OCI-LY1 (cell line): ENCODE results near the gene NAA80.
A peak's percentile ranks its signal among the peaks of the same experiment; 100 is the strongest.

Experiments used
- H2AFZ ChIP-seq: fragments of 200-600 bp; sonication (generic), shearing (Covaris generic); 2 replicates; pipeline ENCODE4 v1.6.0; 2014; ENCODE audit warnings: antibody characterized with exemption, mild to moderate bottlenecking, low read length
- H3F3A ChIP-seq: fragments of 200-600 bp; sonication (generic), shearing (Covaris generic); 2 replicates; pipeline ENCODE4 v1.6.0; 2014; ENCODE audit warnings: mild to moderate bottlenecking, antibody characterized with exemption, low read length, moderate library complexity; ENCODE audit not compliant: insufficient read depth
- H3K27ac ChIP-seq: fragments of 200-600 bp; sonication (generic); 2 replicates; pipeline ENCODE4 v1.5.1; 2014; ENCODE audit warnings: low read length, mixed run types, mild to moderate bottlenecking, low read depth; ENCODE audit not compliant: poor library complexity, severe bottlenecking
- H3K27me3 ChIP-seq: fragments of 200-600 bp; sonication (generic); 2 replicates; pipeline ENCODE4 v1.6.0; 2014; ENCODE audit warnings: antibody characterized with exemption, mild to moderate bottlenecking, low read length, moderate library complexity; ENCODE audit not compliant: insufficient read depth
- H3K36me3 ChIP-seq: fragments of 200-600 bp; sonication (generic); 2 replicates; pipeline ENCODE4 v1.6.1; 2014; ENCODE audit warnings: mild to moderate bottlenecking, antibody characterized with exemption, low read length, moderate library complexity, mixed read lengths; ENCODE audit not compliant: insufficient read depth
- H3K4me1 ChIP-seq: fragments of 200-600 bp; sonication (generic); 2 replicates; pipeline ENCODE4 v1.5.1; 2014; ENCODE audit warnings: mild to moderate bottlenecking, low read length, moderate library complexity; ENCODE audit not compliant: insufficient read depth, severe bottlenecking
- H3K4me2 ChIP-seq: fragments of 200-600 bp; sonication (generic), shearing (Covaris generic); 2 replicates; pipeline ENCODE4 v1.6.1; 2014; ENCODE audit warnings: low read length
- H3K4me3 ChIP-seq: fragments of 200-600 bp; sonication (generic); 2 replicates; pipeline ENCODE4 v1.5.1; 2014; ENCODE audit warnings: low read length, low read depth, mild to moderate bottlenecking, mixed read lengths; ENCODE audit not compliant: poor library complexity, severe bottlenecking
- H3K79me2 ChIP-seq: fragments of 200-600 bp; shearing (Covaris generic); 2 replicates; pipeline ENCODE4 v1.6.1; 2016; ENCODE audit warnings: mixed run types, low read length, mixed read lengths; ENCODE audit not compliant: insufficient read depth
- H3K9ac ChIP-seq: fragments of 200-600 bp; sonication (generic), shearing (Covaris generic); 2 replicates; pipeline ENCODE4 v1.6.1; 2014; ENCODE audit warnings: mild to moderate bottlenecking, low read length, mixed read lengths
- H3K9me2 ChIP-seq: fragments of 200-600 bp; sonication (generic), shearing (Covaris generic); 2 replicates; pipeline ENCODE4 v1.6.1; 2014; ENCODE audit warnings: low read depth, mild to moderate bottlenecking, low read length, mixed read lengths
- H3K9me3 ChIP-seq: fragments of 200-600 bp; shearing (Covaris generic); 2 replicates; pipeline ENCODE4 v1.6.1; 2014; ENCODE audit warnings: low read length, mixed read lengths
- H4K20me1 ChIP-seq: fragments of 200-600 bp; sonication (generic), shearing (Covaris generic); 2 replicates; pipeline ENCODE4 v1.6.0; 2016; ENCODE audit warnings: mild to moderate bottlenecking, low read length; ENCODE audit not compliant: insufficient read depth
- EZH2 ChIP-seq: fragments of 200-600 bp; sonication (generic), shearing (Covaris generic); IDR thresholded peaks from 2 replicates; pipeline ENCODE4 v1.8.0; 2017; ENCODE audit warnings: borderline replicate concordance, mixed run types, mild to moderate bottlenecking, antibody characterized with exemption, low read length, moderate library complexity, mixed read lengths
- TF ChIP-seq, protein P1 (sequence below): fragments of 200-600 bp; sonication (generic), shearing (Covaris generic); IDR thresholded peaks from 2 replicates; pipeline ENCODE4 v1.5.1; 2017; ENCODE audit warnings: mild to moderate bottlenecking, antibody characterized with exemption, low read length, moderate library complexity, mixed read lengths

Gene NAA80

DNA sequence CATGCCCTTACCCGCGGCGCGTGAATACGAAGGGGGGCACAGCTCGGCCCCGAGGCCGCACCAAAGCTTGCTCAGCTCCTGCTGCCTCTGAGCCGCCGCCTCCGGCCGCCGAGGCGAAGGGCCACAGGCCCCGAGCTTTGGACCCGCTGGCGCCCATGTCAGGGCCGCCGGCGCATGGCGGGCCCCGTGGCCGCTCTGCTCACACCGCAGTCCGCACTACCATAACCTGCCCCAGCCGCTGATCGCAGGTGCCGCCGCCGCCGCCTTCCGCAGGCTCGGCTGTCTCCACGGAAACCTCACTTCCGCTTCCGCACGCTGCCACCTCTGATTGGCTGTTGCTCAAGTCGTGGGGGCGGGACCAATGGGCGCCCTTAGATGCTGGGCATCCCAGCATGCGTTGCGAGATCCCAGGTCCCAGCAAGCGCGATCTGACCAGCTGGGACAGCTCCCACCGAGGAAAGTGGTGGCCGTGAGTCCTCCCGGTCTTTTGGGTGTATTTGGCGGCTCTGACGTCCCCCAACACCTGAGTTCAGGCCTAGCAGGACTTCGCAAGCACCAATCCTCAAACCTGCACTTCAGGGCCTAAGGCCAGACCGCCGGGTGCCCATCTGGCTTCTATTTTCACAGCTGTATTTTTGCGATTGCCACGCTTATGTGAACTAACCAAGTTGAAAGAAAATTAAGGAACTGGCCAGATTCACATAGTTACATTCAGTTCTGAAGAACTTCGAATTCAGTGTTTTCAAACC, 28.9 kb upstream of the NAA80 start, which contains the start of gene TUSC2:
TUSC2 (minus strand) TSS at position 281 of the 749 bp plus-strand sequence; CDS start at position 157, 124 bp downstream.
- H3K27ac ChIP-seq = peak within 1 kb of the TSS; percentile 42
- peak within 1 kb of the TSS; percentile 99 for H3K9ac ChIP-seq
- H2AFZ ChIP-seq = no peak within 1 kb of the TSS
- peak within 1 kb of the TSS; percentile 68 for H3K4me2 ChIP-seq
- no peaks in the 10 kb centered on the region for H3K9me2 ChIP-seq
- peaks cover 20% of the 10 kb centered on the region for H3K4me1 ChIP-seq
- no peaks in the 10 kb centered on the region for H3F3A ChIP-seq
- peaks cover 44% of the 10 kb centered on the region for H3K36me3 ChIP-seq
- TF ChIP-seq, protein P1, sequence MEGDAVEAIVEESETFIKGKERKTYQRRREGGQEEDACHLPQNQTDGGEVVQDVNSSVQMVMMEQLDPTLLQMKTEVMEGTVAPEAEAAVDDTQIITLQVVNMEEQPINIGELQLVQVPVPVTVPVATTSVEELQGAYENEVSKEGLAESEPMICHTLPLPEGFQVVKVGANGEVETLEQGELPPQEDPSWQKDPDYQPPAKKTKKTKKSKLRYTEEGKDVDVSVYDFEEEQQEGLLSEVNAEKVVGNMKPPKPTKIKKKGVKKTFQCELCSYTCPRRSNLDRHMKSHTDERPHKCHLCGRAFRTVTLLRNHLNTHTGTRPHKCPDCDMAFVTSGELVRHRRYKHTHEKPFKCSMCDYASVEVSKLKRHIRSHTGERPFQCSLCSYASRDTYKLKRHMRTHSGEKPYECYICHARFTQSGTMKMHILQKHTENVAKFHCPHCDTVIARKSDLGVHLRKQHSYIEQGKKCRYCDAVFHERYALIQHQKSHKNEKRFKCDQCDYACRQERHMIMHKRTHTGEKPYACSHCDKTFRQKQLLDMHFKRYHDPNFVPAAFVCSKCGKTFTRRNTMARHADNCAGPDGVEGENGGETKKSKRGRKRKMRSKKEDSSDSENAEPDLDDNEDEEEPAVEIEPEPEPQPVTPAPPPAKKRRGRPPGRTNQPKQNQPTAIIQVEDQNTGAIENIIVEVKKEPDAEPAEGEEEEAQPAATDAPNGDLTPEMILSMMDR = no peak
- TF ChIP-seq EZH2 = no peak
- H4K20me1 ChIP-seq = no peaks in the 10 kb centered on the region
- peak within 1 kb of the TSS; percentile 91 for H3K4me3 ChIP-seq
- peaks cover 7% of the 10 kb centered on the region; the same call in 1 of the 2 replicates for H3K79me2 ChIP-seq
- H3K27me3 ChIP-seq = no peaks in the 10 kb centered on the region
- H3K9me3 ChIP-seq = no peaks in the 10 kb centered on the region

- peak overlapping the region; percentile 91 for H3K4me3 ChIP-seq
- no peaks in the 10 kb centered on the region for H3K9me3 ChIP-seq
- peaks cover 29% of the 10 kb centered on the region for H3K4me1 ChIP-seq
Observed at GRCh38 chr3:50327129-50327528, 27.9 kb upstream of the NAA80 start.

DNA sequence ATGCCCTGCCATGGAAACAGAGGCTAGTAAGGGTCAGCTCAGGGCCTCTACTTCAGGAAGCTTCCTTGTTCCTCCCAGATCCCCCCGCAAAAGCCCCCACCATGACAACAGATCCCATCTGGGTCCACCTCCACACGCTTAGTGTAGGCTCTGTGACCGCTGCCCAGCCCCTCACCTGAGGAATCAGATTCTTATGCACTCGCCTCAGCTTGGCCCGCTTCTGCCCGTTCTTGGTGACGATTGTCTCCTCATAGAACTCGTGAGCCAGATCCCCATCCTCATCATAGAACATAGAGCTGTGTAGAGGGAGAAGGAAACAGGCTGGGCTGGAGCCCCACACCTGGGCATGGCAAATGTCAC, 27.0 kb upstream of the NAA80 start:
- peaks cover 7% of the 10 kb centered on the region; the same call in 1 of the 2 replicates for H3K79me2 ChIP-seq
- no peaks in the 10 kb centered on the region for H3K27me3 ChIP-seq
- TF ChIP-seq, protein P1 = no peak
- TF ChIP-seq EZH2 = no peak
- no peak overlapping the region for H3K4me3 ChIP-seq
- H3K9me3 ChIP-seq = no peaks in the 10 kb centered on the region
- H3K36me3 ChIP-seq = peaks cover 31% of the 10 kb centered on the region
- H3K27ac ChIP-seq = no peak overlapping the region
- H2AFZ ChIP-seq = no peak overlapping the region
- H4K20me1 ChIP-seq = no peaks in the 10 kb centered on the region
- H3F3A ChIP-seq = no peaks in the 10 kb centered on the region
- H3K9ac ChIP-seq = no peak overlapping the region
- H3K4me1 ChIP-seq = peaks cover 32% of the 10 kb centered on the region
- no peak overlapping the region for H3K4me2 ChIP-seq
- H3K9me2 ChIP-seq = no peaks in the 10 kb centered on the region

More at GRCh38 chr3:50327129-50327528, 27.9 kb upstream of the NAA80 start:
- no peaks in the 10 kb centered on the region for H3K27me3 ChIP-seq
- peaks cover 40% of the 10 kb centered on the region for H3K36me3 ChIP-seq
- H3K9me2 ChIP-seq = no peaks in the 10 kb centered on the region
- peaks cover 7% of the 10 kb centered on the region; the same call in 1 of the 2 replicates for H3K79me2 ChIP-seq
- TF ChIP-seq, protein P1 = no peak
- no peak for TF ChIP-seq EZH2
- H3K4me2 ChIP-seq = peak overlapping the region; percentile 68
- no peak overlapping the region for H3K27ac ChIP-seq
- peak overlapping the region; percentile 99 for H3K9ac ChIP-seq
- H3F3A ChIP-seq = no peaks in the 10 kb centered on the region
- H2AFZ ChIP-seq = no peak overlapping the region
- no peaks in the 10 kb centered on the region for H4K20me1 ChIP-seq
